Osteoblast (primary cell): ENCODE data around the gene ARHGEF28. TPM values are rescaled to one million over a fixed set of nuclear protein-coding genes. Genes with fewer than 3 reads are reported as not detected.

Experiments used
- DNase-seq: peaks from one replicate; pipeline ENCODE4 v3.0.0; 2011; ENCODE audit warnings: low spot score, mixed read lengths; ENCODE audit not compliant: insufficient read length; ENCODE audit errors: missing footprints
- H2AFZ ChIP-seq: 2 replicates; pipeline ENCODE4 v1.6.0; 2011; ENCODE audit warnings: mild to moderate bottlenecking, low read length
- H3K27ac ChIP-seq: 2 replicates; pipeline ENCODE4 v1.5.1; 2011; ENCODE audit warnings: mild to moderate bottlenecking, low read depth, low read length, moderate library complexity
- H3K27me3 ChIP-seq: 2 replicates; pipeline ENCODE4 v1.6.0; 2012; ENCODE audit warnings: mild to moderate bottlenecking, control low read depth, inconsistent platforms, low read length, moderate library complexity; ENCODE audit not compliant: insufficient read depth
- H3K36me3 ChIP-seq: 2 replicates; pipeline ENCODE4 v1.5.1; 2011; ENCODE audit warnings: mild to moderate bottlenecking, low read length, control low read depth, moderate library complexity; ENCODE audit not compliant: insufficient read depth
- H3K4me1 ChIP-seq: 2 replicates; pipeline ENCODE4 v1.5.1; 2011; ENCODE audit warnings: mild to moderate bottlenecking, low read length, control low read depth, moderate library complexity; ENCODE audit not compliant: insufficient read depth
- H3K4me2 ChIP-seq: 2 replicates; pipeline ENCODE4 v1.6.0; 2011; ENCODE audit warnings: mild to moderate bottlenecking, low read length; ENCODE audit not compliant: insufficient read depth
- H3K4me3 ChIP-seq: fragments of 200-600 bp; sonication (generic); 3 replicates; pipeline ENCODE4 v1.5.1; 2012; ENCODE audit warnings: mild to moderate bottlenecking, low read length, inconsistent platforms; ENCODE audit not compliant: insufficient read depth
- H3K79me2 ChIP-seq: 2 replicates; pipeline ENCODE4 v1.6.0; 2012; ENCODE audit warnings: mild to moderate bottlenecking, low read length, control low read depth, inconsistent platforms; ENCODE audit not compliant: insufficient read depth
- H3K9me3 ChIP-seq: 2 replicates; pipeline ENCODE4 v1.5.1; 2011; ENCODE audit warnings: low read depth, low read length, control low read depth
- H4K20me1 ChIP-seq: 2 replicates; pipeline ENCODE4 v1.6.0; 2012; ENCODE audit warnings: mild to moderate bottlenecking, low read length, control low read depth; ENCODE audit not compliant: insufficient read depth
- CTCF ChIP-seq: IDR thresholded peaks from 2 replicates; pipeline ENCODE4 v1.5.1; 2011; ENCODE audit warnings: mild to moderate bottlenecking, low read depth, low read length, moderate library complexity; ENCODE audit errors: extremely low read depth
- total RNA-seq: library from RNA; depleted of rRNA; stranded (reverse); fragments of >200 nt; gene quantifications from 2 replicates; pipeline ENCODE4 v1.2.3, GENCODE V29; 2012

ARHGEF28 gene
- total RNA-seq, 1 donor = 64.4 TPM

DNA sequence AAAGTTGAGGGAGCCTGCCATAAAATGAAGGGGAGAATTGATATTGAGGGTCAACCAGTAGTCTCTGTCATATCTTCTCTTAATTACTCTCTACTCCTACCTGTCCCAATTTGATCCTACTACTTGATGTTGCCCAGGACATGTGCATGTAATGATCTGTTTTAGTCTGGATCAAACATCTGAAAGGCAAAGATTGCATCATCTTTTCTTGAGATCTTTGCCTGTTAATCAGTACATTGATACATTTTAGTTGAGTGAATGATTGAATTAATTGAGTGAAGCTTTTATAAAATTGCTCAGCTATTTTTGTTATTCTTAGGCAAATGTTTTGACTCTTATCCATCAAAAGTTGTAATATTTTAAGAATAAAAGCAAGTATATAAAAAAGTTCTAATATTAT, 21.7 kb downstream of the ARHGEF28 start:
- H3K4me3 ChIP-seq = no peak overlapping the region
- H2AFZ ChIP-seq = no peak overlapping the region
- H3K9me3 ChIP-seq = no peaks in the 10 kb centered on the region
- H3K27me3 ChIP-seq = no peaks in the 10 kb centered on the region
- H3K4me1 ChIP-seq = no peaks in the 10 kb centered on the region
- no peak overlapping the region for H3K27ac ChIP-seq
- DNase-seq = no peak
- H3K79me2 ChIP-seq = peaks cover 71% of the 10 kb centered on the region
- no peaks in the 10 kb centered on the region for H3K36me3 ChIP-seq
- no peak for TF ChIP-seq CTCF
- no peak overlapping the region for H3K4me2 ChIP-seq
- H4K20me1 ChIP-seq = no peaks in the 10 kb centered on the region

DNA sequence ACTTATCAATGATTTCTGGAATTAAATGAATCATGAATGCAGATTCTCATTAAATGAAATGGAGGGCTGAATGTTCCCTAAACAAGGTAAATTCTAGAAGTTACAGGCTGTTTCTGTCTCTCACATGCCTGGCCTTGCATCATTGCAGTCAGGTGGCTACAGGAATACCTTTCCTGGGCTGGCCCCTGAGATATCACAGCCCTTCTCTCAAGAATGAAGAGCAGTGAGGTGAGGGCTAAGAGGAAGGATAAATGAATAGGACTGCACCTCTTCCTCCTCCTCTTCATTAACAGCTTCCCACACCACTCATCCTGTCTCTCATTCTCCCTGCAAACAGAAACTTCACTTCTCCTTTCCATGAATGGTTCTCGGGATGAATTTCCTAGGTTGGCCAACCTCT, 22.5 kb downstream of the ARHGEF28 start:
- no peak overlapping the region for H3K27ac ChIP-seq
- H3K79me2 ChIP-seq = peaks cover 74% of the 10 kb centered on the region

DNA sequence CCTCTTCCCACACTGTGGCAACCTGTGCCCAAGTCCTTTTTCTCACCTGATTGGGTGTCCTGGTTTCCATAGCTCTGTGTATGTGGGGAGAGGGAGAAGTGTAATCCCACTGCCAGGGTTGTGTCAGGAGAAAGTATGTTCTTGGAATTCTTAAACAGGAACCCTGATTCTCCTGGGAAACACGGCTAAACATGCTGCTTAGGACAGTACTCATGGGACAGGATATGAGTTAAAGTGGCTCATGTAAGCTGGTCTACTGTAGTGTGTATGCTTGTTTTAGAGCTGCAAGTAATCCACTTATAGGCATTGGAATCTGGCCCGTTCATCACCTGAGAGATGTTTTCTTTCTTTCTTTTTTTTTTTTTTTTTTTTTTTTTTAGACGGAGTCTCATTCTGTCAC, 23.9 kb downstream of the ARHGEF28 start:
- Histone ChIP-seq H2AFZ (no peak overlapping the region), H3K4me1 (peaks cover 6% of the 10 kb centered on the region), H3K36me3 (no peaks in the 10 kb centered on the region), H3K4me2 (no peak overlapping the region), H3K79me2 (peaks cover 75% of the 10 kb centered on the region), H4K20me1 (no peaks in the 10 kb centered on the region), H3K27me3 (no peaks in the 10 kb centered on the region), H3K9me3 (no peaks in the 10 kb centered on the region), H3K27ac (no peak overlapping the region), H3K4me3 (no peak overlapping the region)
- TF ChIP-seq CTCF = no peak
- DNase-seq = no peak

More for the DNA sequence above, 22.5 kb downstream of the ARHGEF28 start:
- no peak for DNase-seq
- no peak for TF ChIP-seq CTCF
- Histone ChIP-seq H2AFZ (no peak overlapping the region), H3K27me3 (no peaks in the 10 kb centered on the region), H3K4me2 (no peak overlapping the region), H3K4me1 (no peaks in the 10 kb centered on the region), H3K36me3 (no peaks in the 10 kb centered on the region), H4K20me1 (no peaks in the 10 kb centered on the region), H3K9me3 (no peaks in the 10 kb centered on the region), H3K4me3 (no peak overlapping the region)

GRCh38 chr5:73652391-73652790, 26.4 kb downstream of the ARHGEF28 start:
- no peaks in the 10 kb centered on the region for H3K36me3 ChIP-seq
- no peaks in the 10 kb centered on the region for H3K9me3 ChIP-seq
- H2AFZ ChIP-seq = no peak overlapping the region
- TF ChIP-seq CTCF = no peak
- H3K27ac ChIP-seq = no peak overlapping the region
- H4K20me1 ChIP-seq = no peaks in the 10 kb centered on the region
- no peak overlapping the region for H3K4me2 ChIP-seq
- peaks cover 13% of the 10 kb centered on the region for H3K4me1 ChIP-seq
- H3K4me3 ChIP-seq = no peak overlapping the region
- no peaks in the 10 kb centered on the region for H3K27me3 ChIP-seq
- no peak for DNase-seq
- peaks cover 73% of the 10 kb centered on the region for H3K79me2 ChIP-seq
